ENCODE results near the gene DHX36.

DNA sequence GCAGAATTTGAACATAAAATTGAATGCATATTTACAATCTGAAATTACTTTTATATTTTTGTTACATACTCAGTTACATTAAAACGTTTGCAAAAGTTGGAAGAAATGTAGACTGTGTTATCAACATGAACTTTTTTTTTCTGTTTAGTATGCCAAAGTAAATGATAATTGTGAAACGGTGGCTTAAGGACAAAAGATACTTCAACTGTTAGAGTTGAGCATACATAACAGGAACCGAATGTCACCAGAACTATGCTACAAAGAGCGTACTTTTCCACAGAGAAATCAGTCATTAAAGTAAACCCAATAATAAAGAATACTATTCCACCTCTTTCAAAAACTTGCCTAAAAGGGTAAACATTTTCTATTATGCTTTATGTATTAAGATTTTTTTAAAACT lies 14.3 kb upstream of the DHX36 start:
- TF ChIP-seq CTCF (IDR thresholded peaks at IDR 0.05) (no peak), POLR2A (IDR thresholded peaks at IDR 0.05) (no peak)

All from adrenal gland (tissue), 5 donors.